GM19025 (cell line): ENCODE results near the gene ITLN1.
"Not testable (repeated sequence)": the region's sequence is repeated elsewhere in the genome, so short reads cannot be mapped to it uniquely, and the experiment has no call there.

Experiments
- ATAC-seq: cut with Tn5 transposase; IDR thresholded peaks from one replicate; pipeline ENCODE4 v1.9.1; 2021; ENCODE audit warnings: mild to moderate bottlenecking, low read depth, moderate library complexity; ENCODE audit not compliant: unreplicated experiment

ITLN1 gene

DNA sequence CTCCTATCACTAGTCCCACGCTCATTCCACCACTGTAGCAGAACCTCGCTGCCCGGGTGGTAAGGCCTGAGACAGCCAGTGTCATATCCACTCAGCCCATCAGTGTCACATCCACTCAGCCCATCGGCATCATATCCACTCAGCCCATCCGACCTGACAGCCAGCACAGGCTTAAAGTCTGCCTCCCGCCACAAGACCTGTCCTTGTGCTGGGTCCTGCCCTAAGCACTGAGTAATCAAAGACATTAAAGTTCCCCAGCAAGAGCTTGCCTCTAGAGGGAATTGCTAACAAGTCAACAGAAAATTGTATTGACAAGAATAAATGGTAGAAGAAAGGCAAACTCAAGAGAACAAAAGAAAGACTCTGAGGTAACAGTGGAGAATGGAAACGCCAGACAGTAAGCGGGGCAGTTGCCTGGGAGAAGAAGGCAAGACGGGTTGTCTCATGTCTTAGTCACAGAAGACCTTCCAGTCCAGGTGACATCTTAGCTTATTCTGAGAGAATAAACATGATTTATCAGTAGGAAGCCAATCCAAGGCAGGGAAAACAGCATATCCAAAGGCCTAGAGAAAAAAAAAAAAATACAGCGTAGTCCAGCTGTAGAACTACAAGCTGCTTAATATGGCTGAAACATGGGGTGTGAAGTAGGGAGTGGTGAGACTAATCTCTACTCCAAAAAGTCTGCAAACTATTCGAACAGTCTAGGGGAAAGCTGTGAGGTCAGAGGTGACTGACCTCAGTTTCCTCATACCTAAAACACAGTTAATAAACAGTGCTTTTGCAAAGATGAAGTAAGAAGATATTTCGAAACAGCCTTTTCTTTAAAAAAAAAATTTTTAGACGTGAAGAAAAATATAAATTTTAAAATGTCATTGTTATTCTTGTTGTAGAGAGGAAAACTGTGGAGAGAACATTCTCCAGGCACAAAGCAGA, 1.1 kb downstream of the ITLN1 start:
- no peak for ATAC-seq

DNA sequence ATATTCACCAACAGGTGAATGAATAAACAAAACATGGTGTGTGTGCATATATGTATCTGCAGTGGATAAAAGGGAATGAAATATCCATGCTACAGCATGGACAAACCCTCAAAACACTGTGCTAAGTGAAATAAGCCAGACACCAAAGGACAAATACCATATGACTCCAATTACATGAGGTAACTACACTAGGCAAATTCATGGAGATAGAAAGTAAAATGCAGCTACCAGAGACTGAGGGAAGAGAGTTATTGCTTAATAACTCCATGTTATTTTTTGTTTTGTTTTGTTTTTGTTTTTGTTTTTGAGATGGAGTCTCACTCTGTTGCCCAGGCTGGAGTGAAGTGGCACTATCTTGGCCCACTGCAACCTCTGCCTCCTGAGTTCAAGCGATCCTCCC, 2.4 kb downstream of the ITLN1 start:
- ATAC-seq = no peak

DNA sequence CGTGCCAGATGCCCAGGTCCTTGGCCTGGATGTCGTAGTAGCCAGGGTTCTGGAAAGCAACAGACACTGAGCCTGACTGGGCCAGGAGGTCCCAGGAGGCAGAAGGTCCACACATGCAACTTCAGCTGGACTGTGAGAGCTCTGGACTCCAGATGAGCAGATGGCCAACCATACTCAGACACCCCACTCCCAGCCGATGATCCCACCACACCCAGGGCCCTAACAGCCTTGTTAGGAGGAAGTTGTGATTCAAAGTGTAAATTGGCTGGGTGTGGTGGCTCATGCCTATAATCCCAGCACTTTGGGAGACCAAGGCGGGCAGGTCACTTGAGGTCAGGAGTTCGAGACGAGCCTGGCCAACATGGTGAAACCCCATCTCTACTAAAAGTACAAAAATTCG, 3.7 kb downstream of the ITLN1 start:
- ATAC-seq = not testable (repeated sequence)

DNA sequence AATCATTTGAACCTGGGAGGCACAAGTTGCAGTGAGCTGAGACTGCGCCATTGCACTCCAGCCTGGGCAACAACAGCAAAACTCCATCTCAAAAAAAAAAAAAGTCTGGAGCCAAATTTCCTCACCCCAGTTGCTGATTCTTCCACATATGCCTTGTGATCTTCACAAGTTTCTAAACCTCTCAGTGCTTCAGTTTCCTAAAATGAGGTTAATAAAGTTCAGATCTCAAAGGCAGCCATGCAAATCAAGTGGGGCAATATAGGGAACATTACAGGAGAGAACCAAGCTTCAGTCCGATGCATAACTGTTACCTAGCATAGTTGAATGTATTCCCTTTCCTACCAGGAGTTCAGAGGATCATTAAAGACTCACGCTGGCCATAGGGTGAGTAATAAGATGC, 4.8 kb downstream of the ITLN1 start:
- ATAC-seq = no peak

DNA sequence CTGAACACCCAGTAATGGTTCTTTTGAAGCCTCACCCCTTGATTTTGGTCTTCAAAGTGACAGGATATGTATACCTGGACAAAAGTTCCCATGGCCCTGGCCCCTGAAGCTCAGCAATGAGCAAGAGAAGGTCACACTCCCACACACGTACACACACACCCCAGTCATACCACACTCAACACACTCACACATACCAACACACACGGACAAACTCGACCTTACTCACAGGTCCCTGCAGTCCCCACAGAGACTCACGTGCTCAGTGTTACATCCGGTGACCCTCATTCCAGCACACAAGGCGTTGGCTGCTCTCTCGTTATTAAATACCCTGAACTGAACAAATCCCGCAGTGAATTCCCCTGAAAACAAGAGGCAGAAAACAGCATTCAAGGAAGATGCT, 5.9 kb downstream of the ITLN1 start:
- ATAC-seq = no peak

DNA sequence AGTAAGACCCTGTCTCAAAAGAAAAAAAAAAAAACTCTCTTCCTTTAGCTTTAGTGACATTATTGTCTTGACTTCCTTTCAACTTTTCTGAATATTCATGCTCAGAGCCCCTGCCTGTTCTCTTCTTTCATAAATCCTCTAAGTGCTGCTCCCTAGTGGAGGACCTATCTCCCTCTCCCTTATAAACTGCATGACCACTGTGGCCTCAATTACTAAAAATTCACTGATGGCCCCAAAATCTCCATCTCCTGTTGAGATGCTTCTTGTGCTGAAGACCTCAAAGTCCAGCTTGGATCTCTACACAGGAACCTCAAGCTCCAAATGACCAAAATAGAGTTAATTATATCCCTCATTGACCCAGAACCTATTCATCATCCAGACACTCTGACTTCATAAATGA, 7.8 kb downstream of the ITLN1 start:
- ATAC-seq = no peak

DNA sequence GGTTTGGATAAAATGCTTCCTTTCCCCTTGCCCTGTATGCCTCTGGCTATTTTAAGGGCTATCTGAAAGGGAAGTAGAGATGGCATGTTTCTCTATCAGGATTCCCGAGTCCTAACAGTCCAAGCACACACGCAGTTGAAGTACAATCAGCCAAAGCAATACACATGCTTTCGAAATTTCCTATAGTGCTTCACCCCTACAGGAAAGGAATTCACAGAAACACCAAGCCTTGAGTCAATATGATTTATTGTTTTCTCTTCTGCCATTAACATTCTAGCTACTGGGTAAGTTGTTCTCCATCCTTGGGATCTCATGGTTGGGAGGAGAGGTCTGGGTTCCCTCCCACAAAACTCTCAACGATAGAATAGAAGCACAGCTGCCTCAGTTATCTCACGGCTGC, 8.7 kb downstream of the ITLN1 start:
- no peak for ATAC-seq

DNA sequence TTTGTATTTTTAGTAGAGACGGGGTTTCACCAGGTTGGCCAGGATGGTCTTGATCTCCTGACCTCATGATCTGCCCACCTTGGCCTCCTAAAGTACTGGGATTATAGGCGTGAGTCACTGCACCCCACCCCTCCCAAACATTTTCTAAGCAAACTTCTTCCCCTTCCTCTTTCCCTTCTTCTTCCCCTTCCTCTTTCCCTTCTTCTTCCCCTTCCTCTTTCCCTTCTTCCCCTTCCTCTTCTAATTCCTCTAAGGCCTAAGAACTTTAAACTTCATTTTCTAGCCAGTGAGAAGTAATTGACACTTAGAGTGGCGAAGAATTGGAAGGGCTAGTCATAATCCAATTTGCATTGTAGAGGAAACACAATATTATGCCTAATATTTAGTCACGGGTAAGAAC, 9.4 kb downstream of the ITLN1 start:
- not testable (repeated sequence) for ATAC-seq

DNA sequence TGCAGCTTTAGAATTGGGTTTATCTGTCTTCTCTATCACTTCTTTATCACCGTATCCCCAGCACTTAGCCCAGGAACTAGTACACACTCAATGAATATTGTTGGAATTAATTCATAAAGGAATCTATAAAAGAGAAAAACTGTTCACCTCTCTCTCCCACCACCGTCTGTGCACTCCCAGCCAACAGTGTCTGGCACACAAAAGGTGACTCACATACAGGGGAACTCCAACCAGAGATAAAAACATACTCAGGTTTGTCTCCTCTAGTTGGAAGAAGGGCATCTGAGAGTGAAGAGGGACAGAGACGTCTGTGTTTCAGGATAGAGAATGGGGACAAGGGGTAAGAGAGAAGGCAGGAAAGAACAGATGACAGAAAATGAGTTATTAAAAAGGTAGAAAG, 10.0 kb downstream of the ITLN1 start:
- ATAC-seq = no peak

DNA sequence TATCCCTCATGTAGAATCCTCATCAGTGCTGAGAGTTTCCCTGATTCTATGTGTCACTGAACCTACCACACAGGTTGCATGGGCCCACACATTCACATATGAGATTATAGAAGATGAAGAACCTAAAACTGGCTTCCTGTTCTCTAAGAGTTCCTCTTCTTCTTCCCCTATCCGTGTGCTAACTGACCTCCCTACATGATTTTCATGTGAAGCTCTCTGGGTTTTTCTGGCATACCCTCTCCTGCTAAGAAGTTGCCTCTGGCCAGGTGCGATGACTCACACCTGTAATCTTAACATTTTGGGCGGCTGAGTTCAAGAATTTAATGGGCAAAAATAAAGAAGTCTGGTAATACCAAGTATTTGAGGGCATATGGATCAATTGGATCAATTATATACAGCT, 16.8 kb downstream of the ITLN1 start:
- ATAC-seq = no peak

DNA sequence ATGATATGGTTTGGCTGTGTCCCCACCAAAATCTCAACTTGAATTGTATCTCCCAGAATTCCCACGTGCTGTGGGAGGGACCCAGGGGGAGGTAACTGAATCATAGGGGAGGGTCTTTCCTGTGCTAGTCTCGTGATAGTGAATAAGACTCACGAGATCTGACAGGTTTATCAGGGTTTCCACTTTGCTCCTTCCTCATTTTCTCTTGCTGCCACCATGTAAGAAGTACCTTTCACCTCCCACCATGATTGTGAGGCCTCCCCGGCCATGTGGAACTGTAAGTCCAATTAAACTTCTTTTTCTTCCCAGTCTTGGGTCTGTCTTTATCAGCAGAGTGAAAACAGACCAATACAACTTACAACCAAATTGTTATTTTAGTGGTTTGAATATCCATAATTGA, 17.3 kb downstream of the ITLN1 start:
- not testable (repeated sequence) for ATAC-seq

DNA sequence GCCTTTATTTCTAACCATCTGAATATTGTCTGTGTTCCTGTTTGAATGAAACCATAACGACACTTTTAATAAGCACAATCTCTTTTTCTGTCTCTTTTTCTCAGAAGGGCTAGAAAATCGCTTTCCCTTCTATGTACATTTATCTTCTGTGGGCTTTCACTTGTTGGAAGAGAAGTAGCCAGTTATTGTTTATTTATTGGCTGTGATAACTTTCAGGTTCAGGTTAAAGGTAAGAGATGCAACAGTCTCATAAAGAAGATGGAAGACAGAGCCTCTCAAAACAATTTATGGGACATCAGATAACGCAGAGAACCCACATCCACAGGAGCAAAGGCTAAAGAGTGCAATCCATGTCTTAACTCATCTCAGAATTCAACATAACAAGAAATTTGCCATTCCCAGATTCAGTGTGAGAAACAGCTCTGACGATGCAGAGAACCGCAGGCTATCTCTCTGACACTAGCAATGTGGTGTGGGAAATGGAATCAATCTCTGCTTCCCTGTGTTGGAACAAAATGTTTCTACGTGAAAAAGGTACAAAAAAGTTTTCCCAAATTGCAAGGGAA, 18.2 kb downstream of the ITLN1 start:
- no peak for ATAC-seq

DNA sequence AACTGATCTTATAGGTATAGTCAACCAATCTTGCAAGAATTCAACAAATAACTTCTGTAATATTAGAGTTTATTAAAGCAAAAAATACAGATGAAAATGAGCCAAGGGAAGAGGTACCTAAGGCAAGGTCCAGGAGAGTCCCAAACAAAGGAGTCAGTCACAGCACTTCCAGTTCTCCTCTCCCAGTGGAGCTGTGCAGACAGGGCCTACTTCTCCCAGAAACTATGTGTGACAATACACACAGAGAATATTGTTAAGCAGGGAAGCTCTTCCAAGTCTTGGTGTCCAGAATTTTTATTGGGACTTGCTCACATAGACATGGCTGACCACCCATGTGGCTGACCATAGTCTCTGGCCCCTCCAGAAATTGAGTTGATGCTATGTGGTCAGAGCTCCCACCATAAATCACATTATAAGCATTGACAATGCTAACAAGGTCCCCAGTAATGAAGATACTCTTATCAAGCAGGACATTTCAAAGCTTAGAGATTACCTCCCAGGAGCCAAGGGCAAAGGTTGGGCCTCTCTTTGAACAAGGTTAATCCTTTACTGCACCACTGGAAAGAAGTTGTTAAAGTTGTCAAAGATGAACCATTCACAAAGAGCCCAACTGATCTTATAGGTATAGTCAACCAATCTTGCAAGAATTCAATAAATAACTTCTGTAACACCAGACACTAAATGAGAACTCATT, 18.8 kb downstream of the ITLN1 start:
- no peak for ATAC-seq

DNA sequence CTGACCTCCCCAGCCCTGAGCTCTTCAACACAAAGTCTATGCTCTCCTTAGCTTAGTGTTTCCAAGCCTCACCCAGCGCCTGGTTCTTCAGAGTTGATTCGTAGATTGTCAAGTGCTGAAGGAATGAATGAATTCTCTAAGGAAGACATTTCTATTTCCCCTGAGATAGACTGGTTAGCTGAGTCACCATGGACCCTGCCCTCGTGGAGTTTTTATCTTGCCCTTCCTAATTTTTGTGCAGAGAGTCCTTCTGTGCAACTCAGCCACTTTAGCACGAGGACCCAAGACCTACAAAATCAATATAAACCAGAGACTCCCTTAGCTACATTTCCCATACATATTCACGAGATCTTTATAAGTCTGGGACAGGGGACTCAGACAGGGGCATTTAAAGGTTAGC, 19.6 kb downstream of the ITLN1 start:
- no peak for ATAC-seq

DNA sequence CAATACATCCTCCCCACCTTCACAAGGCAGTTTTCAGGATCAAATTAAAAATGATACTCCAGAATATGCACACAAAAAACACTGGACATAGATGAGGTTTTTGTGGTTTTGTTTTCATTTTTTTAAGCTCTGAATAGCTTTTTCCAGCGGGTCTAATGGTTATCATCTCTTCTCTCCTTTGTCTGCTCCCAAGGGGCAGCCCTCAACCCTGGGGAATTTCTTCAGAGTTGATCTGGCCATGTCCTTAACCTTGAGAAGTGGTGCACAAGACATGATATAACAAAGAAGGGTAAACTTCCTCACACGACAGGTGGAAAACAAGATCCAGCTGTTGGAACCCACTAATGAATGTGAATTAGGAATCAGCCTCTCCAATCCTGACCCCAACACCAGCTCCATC, 20.8 kb downstream of the ITLN1 start:
- no peak for ATAC-seq

DNA sequence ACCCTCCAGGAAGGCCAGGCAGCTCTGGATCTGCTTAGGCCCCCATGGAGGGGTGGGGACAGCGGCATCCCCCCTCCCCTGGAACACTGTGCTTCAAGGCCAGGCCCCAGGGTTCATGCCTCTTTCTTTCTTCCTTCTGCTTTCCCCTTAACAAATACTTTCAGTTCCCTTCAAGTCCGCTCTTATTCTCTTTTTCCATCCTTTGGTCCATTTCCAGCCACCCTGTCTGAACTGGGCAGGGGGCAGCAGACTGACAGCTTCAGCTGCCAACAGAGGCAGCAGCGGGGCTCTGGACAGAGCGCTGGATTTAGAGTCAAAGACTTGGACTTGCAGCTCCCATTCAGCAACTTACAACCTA, 21.2 kb downstream of the ITLN1 start:
- ATAC-seq = no peak

DNA sequence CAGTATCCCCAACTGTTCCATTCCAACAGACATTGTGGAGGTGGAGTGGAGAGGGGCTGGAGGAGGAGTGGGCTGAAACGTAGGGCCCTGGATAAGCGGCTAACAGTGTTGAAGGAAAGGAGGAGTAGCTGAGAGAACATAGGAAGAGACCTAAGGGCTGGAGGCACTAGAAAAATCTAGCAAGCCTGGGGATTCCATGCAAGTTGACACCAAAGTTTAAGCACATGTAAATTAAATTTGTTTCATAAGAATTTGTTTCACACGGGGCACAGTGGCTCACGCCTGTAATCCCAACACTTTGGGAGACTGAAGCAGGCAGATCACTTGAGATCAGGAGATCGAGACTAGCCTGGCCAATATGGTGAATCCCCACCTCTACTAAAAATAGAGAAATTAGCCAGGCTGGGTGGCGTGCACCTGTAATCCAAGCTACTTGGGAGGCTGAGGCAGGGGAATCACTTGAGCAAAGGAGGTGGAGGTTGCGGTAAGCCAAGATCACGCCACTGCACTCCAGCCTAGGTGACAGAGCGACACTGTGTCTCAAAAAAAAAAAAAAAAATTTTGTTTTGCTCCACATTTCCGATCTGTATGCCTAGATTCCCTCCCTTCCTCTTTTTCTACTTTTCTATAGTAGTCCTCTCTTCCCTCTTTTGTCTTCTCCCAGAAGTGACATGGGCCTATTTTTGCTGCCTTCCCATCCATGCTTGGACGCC, 21.8 kb downstream of the ITLN1 start:
- ATAC-seq = no peak

DNA sequence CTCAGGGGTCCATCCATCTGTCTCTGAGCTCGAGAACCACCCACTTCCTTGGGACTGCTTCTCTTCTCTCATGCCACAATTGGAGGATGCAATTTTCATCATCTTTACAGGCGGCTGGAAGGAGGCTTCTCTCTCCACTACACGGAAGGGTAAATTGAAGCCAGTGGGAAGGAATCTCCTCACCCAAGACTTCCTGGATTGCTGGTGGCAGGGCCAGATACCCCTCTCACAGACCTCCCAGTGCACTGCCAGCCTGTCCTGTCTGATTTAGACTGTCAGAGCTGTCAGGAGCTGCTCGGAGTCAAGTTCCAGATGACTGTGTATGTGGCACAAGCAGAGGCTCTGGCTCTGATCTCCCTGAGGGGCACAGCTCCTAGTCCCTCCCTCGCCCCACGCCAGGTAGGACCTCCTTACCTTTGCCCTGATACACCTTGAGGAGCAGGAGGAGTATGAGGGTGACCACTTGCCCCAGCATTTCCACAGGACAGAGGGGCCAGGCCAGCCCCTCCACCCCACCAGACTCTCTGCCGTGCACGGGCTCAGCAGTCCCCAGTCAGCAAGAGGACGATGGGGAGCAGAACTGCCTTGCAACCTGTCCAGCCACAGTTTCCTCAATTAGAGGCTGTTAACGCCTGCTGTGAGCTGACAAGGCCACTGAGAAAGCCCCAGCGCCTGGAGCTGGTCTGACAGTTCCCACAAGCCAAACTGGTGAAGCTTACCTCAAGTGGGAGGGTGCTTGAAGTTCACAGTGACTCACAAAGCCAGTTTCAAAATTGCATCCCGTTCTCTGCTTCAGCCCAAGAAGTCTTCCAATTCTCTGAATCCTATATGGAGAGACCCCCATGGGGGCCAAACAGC, 22.5 kb downstream of the ITLN1 start, which contains the start of gene CD244:
CD244 (minus strand) TSS at position 685 of the 858 bp plus-strand sequence; CDS start at position 475, 210 bp downstream.
- ATAC-seq = peak; percentile 87

DNA sequence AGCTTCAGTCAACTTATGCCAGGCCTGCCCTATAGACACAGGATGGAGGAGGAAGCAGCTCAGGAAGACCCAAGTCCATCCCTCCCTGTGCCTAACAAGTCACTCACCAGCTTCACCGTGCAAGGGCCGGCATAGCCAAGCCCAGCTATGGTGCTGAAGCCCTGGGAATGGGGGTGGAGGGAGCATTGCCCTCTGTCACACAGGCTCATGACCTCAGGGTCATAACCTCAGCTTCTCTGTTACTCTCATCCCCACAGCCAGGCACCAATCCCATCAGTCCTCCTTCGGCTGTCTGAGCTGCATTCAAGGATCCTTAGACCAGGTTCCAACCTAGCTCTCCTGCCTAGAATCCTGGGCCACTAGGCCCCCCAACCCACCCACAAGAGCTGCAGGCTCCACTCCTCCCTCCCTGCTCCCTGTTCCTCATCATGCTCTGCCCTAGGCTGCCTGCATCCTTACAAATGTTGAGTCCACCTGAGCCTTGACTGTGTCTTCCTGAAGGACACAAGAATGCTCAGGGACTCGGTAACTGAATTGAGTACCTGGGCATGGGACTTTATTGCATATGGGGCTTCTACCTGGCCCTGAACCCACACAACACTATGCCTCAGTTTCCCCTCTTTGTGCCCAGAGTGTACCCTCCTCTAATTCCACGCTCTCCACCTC, 24.0 kb downstream of the ITLN1 start:
- ATAC-seq = no peak
